Upper lobe of left lung (tissue), 6 donors: Measurements from ENCODE around the gene RNF227. TPM values are rescaled to one million over a fixed set of nuclear protein-coding genes. Genes with fewer than 3 reads are reported as not detected.

Source experiments
- ATAC-seq, 2 donors: fragments of 200-7000 bp; cut with Tn5 transposase; one replicate each; pipeline ENCODE4 v1.9.1; 2022; ENCODE audit warnings: mild to moderate bottlenecking in 2 of 2, moderate library complexity in 2 of 2; ENCODE audit not compliant: low FRiP score in 2 of 2
- DNase-seq, 2 donors: peaks; one replicate each; pipeline ENCODE4 v3.0.0-alpha.2; 2019 to 2020
- H3K27ac ChIP-seq, 4 donors: fragments of 200-600 bp; sonication (generic); one replicate each; pipeline ENCODE4 v1.5.1; 2016 to 2019
- H3K27me3 ChIP-seq, 4 donors: fragments of 200-600 bp; sonication (generic); one replicate each; pipeline ENCODE4 v1.5.1; 2017 to 2019
- H3K36me3 ChIP-seq, 4 donors: fragments of 200-600 bp; sonication (generic); one replicate each; pipeline ENCODE4 v1.5.1; 2016 to 2019
- H3K4me1 ChIP-seq, 4 donors: fragments of 200-600 bp; sonication (generic); one replicate each; pipeline ENCODE4 v1.5.1; 2018 to 2019
- H3K4me3 ChIP-seq, 4 donors: fragments of 200-600 bp; sonication (generic); one replicate each; pipeline ENCODE4 v1.5.1; 2017 to 2019; ENCODE audit warnings: mild to moderate bottlenecking in 2 of 4, moderate library complexity in 1 of 4
- H3K9me3 ChIP-seq, 4 donors: fragments of 200-600 bp; sonication (generic); one replicate each; pipeline ENCODE4 v1.5.1; 2018 to 2019
- CTCF ChIP-seq, 6 experiments: fragments of 450-650 bp in 4 of 6; fragments of 200-600 bp in 2 of 6; sonication (generic) in 2 of 6; IDR thresholded peaks; one replicate each; pipeline ENCODE4 v1.5.1; 2016 to 2019; ENCODE audit warnings: antibody characterized with exemption in 6 of 6
- EP300 ChIP-seq, 4 donors: sonication (generic); formaldehyde crosslinking; IDR thresholded peaks; one replicate each; pipeline ENCODE4 v1.5.1; 2017; ENCODE audit warnings: antibody characterized with exemption in 4 of 4, control low read depth in 2 of 4
- POLR2A ChIP-seq, 4 donors: fragments of 450-650 bp; IDR thresholded peaks; one replicate each; pipeline ENCODE4 v1.5.1; 2016 to 2017; ENCODE audit warnings: antibody characterized with exemption in 4 of 4, mild to moderate bottlenecking in 2 of 4
- POLR2AphosphoS5 ChIP-seq, 2 donors: sonication (generic); formaldehyde crosslinking; IDR thresholded peaks; one replicate each; pipeline ENCODE4 v1.5.1; 2017; ENCODE audit warnings: antibody characterized with exemption in 2 of 2
- whole genome bisulfite sequencing, 2 donors: methylation state at CpG; one replicate each; pipeline ENCODE4 v1.1.5; 2017 to 2018; 5-methylcytosine and 5-hydroxymethylcytosine counted together
- total RNA-seq, 6 donors: library from RNA; depleted of rRNA in 4 of 6; stranded (reverse); fragments of >200 nt in 4 of 6; gene quantifications; one replicate each; pipeline versions ENCODE4 v1.1.0 to v1.2.1, GENCODE V29; 2016 to 2021
- donor health status: DM: no; HTN: no; CAD: no; lungs with moderate emphysema.
- donor health status: DM: no; HTN: yes; CAD: no; lungs with severe emphysema.

RNF227 gene
- total RNA-seq, 6 donors from 2014 or later: 5.5 to 24.5 (median 6.3) TPM

GRCh38 chr17:7946441-7946840 lies 30.4 kb upstream of the RNF227 start:
- Histone ChIP-seq H3K4me1 (no peaks in the 10 kb centered on the region), H3K9me3 (no peaks in the 10 kb centered on the region), H3K36me3 (peaks cover 52 to 78% (median 65%) of the 10 kb centered on the region in 4 donors), H3K27me3 (no peaks in the 10 kb centered on the region), H3K27ac (no peak overlapping the region), H3K4me3 (no peak overlapping the region)
- WGBS, 2 donors: 74 to 75% methylated on average over 5 of the region's 5 CpGs
- ATAC-seq (no peak), DNase-seq (no peak)
- no peak for TF ChIP-seq CTCF (IDR thresholded peaks at IDR 0.05)
- no peak for TF ChIP-seq POLR2A (IDR thresholded peaks at IDR 0.05)
- no peak for TF ChIP-seq EP300 (IDR thresholded peaks at IDR 0.05)
- TF ChIP-seq POLR2AphosphoS5 (IDR thresholded peaks at IDR 0.05): no peak

- Histone ChIP-seq H3K27ac (no peak overlapping the region), H3K4me1 (no peaks in the 10 kb centered on the region), H3K27me3 (no peaks in the 10 kb centered on the region), H3K4me3 (no peak overlapping the region), H3K9me3 (no peaks in the 10 kb centered on the region), H3K36me3 (peaks cover 59 to 86% (median 72%) of the 10 kb centered on the region in 4 donors)
- 83 to 86% methylated on average over 7 of the region's 7 CpGs for WGBS, 2 donors
- no peak for TF ChIP-seq CTCF (IDR thresholded peaks at IDR 0.05)
- no peak for TF ChIP-seq POLR2A (IDR thresholded peaks at IDR 0.05)
- TF ChIP-seq POLR2AphosphoS5 (IDR thresholded peaks at IDR 0.05): no peak
- no peak for TF ChIP-seq EP300 (IDR thresholded peaks at IDR 0.05)
- DNase-seq (no peak), ATAC-seq (no peak)
These were observed 29.6 kb upstream of the RNF227 start for GRCh38 chr17:7945651-7946050.

- 96 to 98% methylated on average over 9 of the region's 9 CpGs for WGBS, 2 donors
- Histone ChIP-seq H3K36me3 (peaks cover 62 to 93% (median 81%) of the 10 kb centered on the region in 4 donors), H3K4me3 (no peak overlapping the region), H3K27me3 (no peaks in the 10 kb centered on the region), H3K4me1 (no peaks in the 10 kb centered on the region), H3K9me3 (no peaks in the 10 kb centered on the region), H3K27ac (no peak overlapping the region)
- DNase-seq (no peak), ATAC-seq (no peak)
- TF ChIP-seq POLR2A (IDR thresholded peaks at IDR 0.05): no peak
- no peak for TF ChIP-seq CTCF (IDR thresholded peaks at IDR 0.05)
- no peak for TF ChIP-seq EP300 (IDR thresholded peaks at IDR 0.05)
- TF ChIP-seq POLR2AphosphoS5 (IDR thresholded peaks at IDR 0.05): no peak
These were observed 28.2 kb upstream of the RNF227 start for GRCh38 chr17:7944326-7944725.

GRCh38 chr17:7943291-7943690 lies 27.2 kb upstream of the RNF227 start:
- no peaks in the 10 kb centered on the region for H3K9me3 ChIP-seq
- TF ChIP-seq POLR2A (IDR thresholded peaks at IDR 0.05): no peak
- TF ChIP-seq CTCF (IDR thresholded peaks at IDR 0.05): no peak
- TF ChIP-seq EP300 (IDR thresholded peaks at IDR 0.05): no peak
- no peak for TF ChIP-seq POLR2AphosphoS5 (IDR thresholded peaks at IDR 0.05)
- H3K27me3 ChIP-seq: no peaks in the 10 kb centered on the region
- ATAC-seq (no peak), DNase-seq (no peak)
- H3K4me1 ChIP-seq: no peaks in the 10 kb centered on the region
- no peak overlapping the region for H3K27ac ChIP-seq
- H3K36me3 ChIP-seq: peaks cover 56 to 92% (median 82%) of the 10 kb centered on the region in 4 donors
- H3K4me3 ChIP-seq: no peak overlapping the region
- 89 to 91% methylated on average over 13 of the region's 13 CpGs for whole genome bisulfite sequencing, 2 donors

- TF ChIP-seq EP300 (IDR thresholded peaks at IDR 0.05) (no peak), POLR2A (IDR thresholded peaks at IDR 0.05) (no peak)
- H3K27me3 ChIP-seq: no peaks in the 10 kb centered on the region
- peaks cover 52 to 92% (median 80%) of the 10 kb centered on the region in 4 donors for H3K36me3 ChIP-seq
- no peak overlapping the region for H3K27ac ChIP-seq
- ATAC-seq: no peak
- no peaks in the 10 kb centered on the region for H3K9me3 ChIP-seq
- DNase-seq: no peak
- WGBS, 2 donors: 93 to 96% methylated on average over 6 of the region's 6 CpGs
- H3K4me3 ChIP-seq: no peak overlapping the region
- H3K4me1 ChIP-seq: no peaks in the 10 kb centered on the region
These were observed 24.7 kb upstream of the RNF227 start for GRCh38 chr17:7940743-7941142.
